HUDEP-2 (cell line): Measurements from ENCODE around the gene PCSK1.
"Not testable (repeated sequence)": the region's sequence is repeated elsewhere in the genome, so short reads cannot be mapped to it uniquely, and the experiment has no call there.

Experiments
- DNase-seq, 76 experiments: peaks; one replicate each; lab custom pipeline; 2025; ENCODE audit not compliant: unreplicated experiment in 76 of 76; lab: John Stamatoyannopoulos, UW

The PCSK1 gene

DNA sequence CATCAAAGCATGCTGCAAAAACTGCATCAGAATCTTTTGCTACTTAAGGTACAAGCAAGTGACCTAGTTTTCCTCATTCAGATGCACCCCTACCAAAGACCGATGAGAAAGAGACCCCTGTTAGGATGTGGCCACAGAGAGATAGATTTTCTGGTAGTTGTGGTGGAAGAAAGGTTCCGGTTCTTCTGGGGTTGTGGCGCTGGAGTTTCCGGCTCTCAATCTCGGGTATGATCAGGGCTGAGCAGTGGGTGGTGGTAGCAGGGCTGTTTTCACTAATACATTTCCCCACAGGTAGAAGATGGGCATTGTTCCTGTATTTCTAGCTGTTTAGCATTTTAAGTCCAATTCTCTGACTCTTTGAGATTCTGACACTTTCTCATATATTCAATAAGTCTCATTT lies 58.4 kb downstream of the PCSK1 start:
- DNase-seq, result no peak

- no peak for DNase-seq
Observed at GRCh38 chr5:96373381-96373733, 59.7 kb downstream of the PCSK1 start.

- no peak for DNase-seq
Observed at GRCh38 chr5:96372726-96373380, 60.2 kb downstream of the PCSK1 start.

DNA sequence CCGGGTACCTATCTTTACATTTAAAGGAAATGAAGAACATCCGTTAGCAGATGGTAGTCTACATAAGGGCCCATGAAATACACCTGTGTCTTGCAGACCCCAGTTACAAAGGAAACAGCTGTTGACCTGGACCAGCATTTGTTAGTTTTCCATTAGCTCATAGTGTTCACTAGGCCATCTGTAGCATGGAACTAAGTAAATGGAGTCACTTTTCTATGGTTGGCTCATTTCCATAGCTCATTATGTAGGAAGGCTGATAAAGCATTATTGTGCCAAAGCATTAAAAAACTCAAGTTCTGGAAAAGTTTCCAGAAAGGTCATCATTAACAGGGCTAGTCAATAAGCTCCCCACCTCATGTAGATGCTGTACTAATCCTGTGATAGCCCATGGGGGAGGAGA lies 62.1 kb downstream of the PCSK1 start:
- no peak for DNase-seq

- not testable (repeated sequence) for DNase-seq
Observed at GRCh38 chr5:96367337-96367736, 65.7 kb downstream of the PCSK1 start.

GRCh38 chr5:96354237-96354636 lies 78.8 kb downstream of the PCSK1 start:
- DNase-seq, result no peak

- no peak for DNase-seq
Observed at GRCh38 chr5:96353220-96353619, 79.8 kb downstream of the PCSK1 start.

DNA sequence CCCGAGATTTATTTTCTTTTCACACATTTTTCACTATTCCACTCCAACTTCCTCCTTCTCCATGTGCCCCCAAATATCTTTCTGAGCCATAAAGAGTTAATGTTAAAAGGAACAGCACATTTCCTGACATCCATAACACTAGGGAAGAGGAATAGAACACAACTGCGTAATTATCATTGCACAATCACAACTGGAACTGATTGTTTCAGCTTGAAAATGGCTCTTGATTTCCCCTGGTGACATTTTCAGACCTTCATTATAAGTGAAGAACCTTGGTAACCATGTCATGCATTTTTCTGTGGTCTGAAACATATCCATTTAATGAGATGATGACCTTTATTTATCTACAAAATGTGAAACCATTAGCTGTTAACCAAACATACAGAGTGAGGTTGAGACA lies 82.4 kb downstream of the PCSK1 start:
- DNase-seq, result no peak

- no peak for DNase-seq
Observed at GRCh38 chr5:96348536-96348935, 84.5 kb downstream of the PCSK1 start.

- DNase-seq, result no peak
Observed at GRCh38 chr5:96347502-96348292, 85.4 kb downstream of the PCSK1 start.

DNA sequence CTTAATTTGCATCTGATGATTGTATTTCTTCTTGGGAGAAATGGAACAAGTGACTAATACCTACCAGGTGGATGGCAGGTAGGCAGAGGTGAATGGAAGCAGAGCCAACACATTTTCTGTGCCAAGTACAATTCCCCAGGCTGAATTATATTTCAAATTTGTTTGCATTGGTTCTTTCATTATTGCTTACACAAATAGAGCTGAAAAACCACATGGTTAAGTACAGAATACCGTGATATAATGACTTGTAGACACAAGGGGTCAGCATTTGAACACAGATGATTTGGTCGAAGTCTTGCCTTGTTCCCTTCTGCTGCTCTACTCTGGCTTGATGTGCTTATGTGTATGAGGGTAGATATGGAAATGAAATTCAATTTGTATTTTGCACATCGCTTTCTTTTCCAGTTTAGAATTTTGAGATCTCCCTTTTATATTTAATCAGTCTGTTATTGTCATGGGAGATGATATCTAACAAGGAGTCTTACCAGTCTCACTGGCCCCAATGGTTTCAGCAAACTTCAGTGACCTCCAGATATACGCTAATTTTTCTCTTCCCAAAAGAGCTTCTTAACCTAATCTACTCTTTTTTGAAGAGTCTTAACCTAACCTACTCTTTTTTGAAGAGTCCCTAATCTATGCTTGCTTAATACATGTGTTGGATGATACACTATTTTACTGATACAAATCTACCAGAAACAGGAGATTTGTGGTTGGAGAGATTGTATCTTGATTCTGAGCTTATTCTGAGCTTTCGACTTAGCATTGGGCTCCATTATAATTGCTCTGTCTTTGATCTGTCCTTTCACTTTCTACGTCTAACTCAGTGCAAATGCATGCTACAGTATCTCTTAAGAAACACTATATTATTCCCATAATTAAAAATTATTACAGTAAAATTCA lies 88.1 kb downstream of the PCSK1 start:
- peak in 26 of 76 experiments; percentile 3 to 54 (median 20) for DNase-seq

DNA sequence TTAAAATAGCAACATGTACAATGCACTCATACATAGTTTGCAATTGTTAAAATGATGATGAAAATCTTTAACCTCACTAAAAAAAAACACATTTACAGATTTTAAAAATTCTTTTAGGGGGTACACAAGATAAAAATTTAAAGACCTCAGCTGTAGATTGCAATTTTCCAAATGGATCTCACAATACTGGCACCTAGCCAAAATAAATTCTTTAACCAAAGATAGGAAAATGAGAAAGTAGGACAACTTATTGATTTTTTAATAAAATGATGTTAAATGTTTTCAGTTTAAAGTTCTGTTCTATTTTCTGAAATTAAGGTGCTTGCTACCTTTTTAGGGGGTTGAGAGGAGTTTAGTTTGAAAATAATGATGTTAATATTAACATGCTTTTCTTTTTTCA lies 90.0 kb downstream of the PCSK1 start:
- no peak for DNase-seq

GRCh38 chr5:96342581-96342980 lies 90.5 kb downstream of the PCSK1 start:
- DNase-seq, result no peak
